CD14-positive monocyte (primary cell): ENCODE data around the gene ZC3H10. TPM values are rescaled to one million over a fixed set of nuclear protein-coding genes. Genes with fewer than 3 reads are reported as not detected.

ENCODE experiments used
- DNase-seq, 3 donors: peaks; one replicate each; pipeline ENCODE4 v3.0.0-alpha.2; 2011 to 2022
- H2AFZ ChIP-seq: 2 replicates; pipeline ENCODE4 v1.6.0; 2012; ENCODE audit warnings: mild to moderate bottlenecking, low read depth, low read length, inconsistent platforms; ENCODE audit not compliant: insufficient read depth, poor library complexity, severe bottlenecking
- H3K27ac ChIP-seq, 2 donors: 1 replicate in 1 of 2; 2 replicates in 1 of 2; pipeline ENCODE4 v1.5.1; 2012 to 2013; ENCODE audit warnings: low read length in 2 of 2, control low read depth in 1 of 2, inconsistent platforms in 1 of 2, low read depth in 1 of 2, mild to moderate bottlenecking in 1 of 2
- H3K27me3 ChIP-seq, 2 donors: one replicate each; pipeline versions ENCODE4 v1.6.0 to v1.6.1; 2011 to 2013; ENCODE audit warnings: low read length in 2 of 2; ENCODE audit not compliant: control insufficient read depth in 2 of 2, insufficient read depth in 2 of 2
- H3K36me3 ChIP-seq, 2 donors: replicated peaks in 1 of 2; 1 replicate in 1 of 2; 2 replicates in 1 of 2; pipeline versions ENCODE4 v1.5.1 to v1.6.1; 2012 to 2013; ENCODE audit warnings: low read length in 2 of 2, control low read depth in 1 of 2, inconsistent platforms in 1 of 2, mild to moderate bottlenecking in 1 of 2; ENCODE audit not compliant: insufficient read depth in 2 of 2, control insufficient read depth in 1 of 2
- H3K4me1 ChIP-seq, 2 donors: 1 replicate in 1 of 2; 2 replicates in 1 of 2; pipeline versions ENCODE4 v1.5.1 to v1.6.1; 2012 to 2013; ENCODE audit warnings: low read length in 2 of 2, control low read depth in 1 of 2, inconsistent platforms in 1 of 2, mild to moderate bottlenecking in 1 of 2, moderate library complexity in 1 of 2; ENCODE audit not compliant: insufficient read depth in 2 of 2, control insufficient read depth in 1 of 2
- H3K4me2 ChIP-seq: replicated peaks from 2 replicates; pipeline ENCODE3; 2012; ENCODE audit warnings: low read length, moderate library complexity, mild to moderate bottlenecking; ENCODE audit not compliant: poor library complexity, severe bottlenecking; ENCODE audit errors: extremely low read depth
- H3K4me3 ChIP-seq, 3 experiments: fragments of 200-600 bp in 1 of 3; sonication (generic) in 1 of 3; replicated peaks in 1 of 3; 1 replicate in 2 of 3; 2 replicates in 1 of 3; pipeline ENCODE4 v1.5.1; 2011 to 2013; ENCODE audit warnings: low read length in 3 of 3, mild to moderate bottlenecking in 3 of 3, control low read depth in 2 of 3, low read depth in 2 of 3, inconsistent platforms in 1 of 3, moderate library complexity in 1 of 3
- H3K79me2 ChIP-seq: 2 replicates; pipeline ENCODE4 v1.6.0; 2012; ENCODE audit warnings: mild to moderate bottlenecking, control low read depth, inconsistent platforms, low read length, moderate library complexity; ENCODE audit not compliant: insufficient read depth
- H3K9ac ChIP-seq: 2 replicates; pipeline ENCODE4 v1.6.0; 2017; ENCODE audit warnings: low read length, mild to moderate bottlenecking; ENCODE audit not compliant: insufficient read depth, poor library complexity, severe bottlenecking
- H3K9me3 ChIP-seq, 2 donors: replicated peaks in 1 of 2; 1 replicate in 1 of 2; 2 replicates in 1 of 2; pipeline versions ENCODE4 v1.5.1 to v1.6.1; 2012 to 2013; ENCODE audit warnings: low read length in 2 of 2, control low read depth in 1 of 2; ENCODE audit not compliant: control insufficient read depth in 1 of 2, insufficient read depth in 1 of 2
- H4K20me1 ChIP-seq: 2 replicates; pipeline ENCODE4 v1.6.0; 2012; ENCODE audit warnings: mild to moderate bottlenecking, low read length, control low read depth, moderate library complexity; ENCODE audit not compliant: insufficient read depth
- H3K27ac Mint-ChIP-seq, 7 donors: one replicate each; pipeline ENCODE4 v1.8.0; 2020; ENCODE audit warnings: mild to moderate bottlenecking in 7 of 7, mixed read lengths in 7 of 7, moderate library complexity in 6 of 7, inconsistent platforms in 2 of 7
- H3K27me3 Mint-ChIP-seq, 3 donors: one replicate each; pipeline ENCODE4 v1.8.0; 2021 to 2022; ENCODE audit warnings: low read depth in 3 of 3, mild to moderate bottlenecking in 3 of 3, mixed read lengths in 3 of 3, moderate library complexity in 3 of 3, inconsistent platforms in 1 of 3
- H3K36me3 Mint-ChIP-seq, 2 donors: one replicate each; pipeline ENCODE4 v1.8.0; 2020; ENCODE audit warnings: mixed read lengths in 2 of 2, inconsistent platforms in 1 of 2, mild to moderate bottlenecking in 1 of 2
- H3K4me1 Mint-ChIP-seq: one replicate; pipeline ENCODE4 v1.8.0; 2020; ENCODE audit warnings: mild to moderate bottlenecking, mixed read lengths
- H3K4me3 Mint-ChIP-seq, 2 donors: one replicate each; pipeline ENCODE4 v1.8.0; 2020; ENCODE audit warnings: mild to moderate bottlenecking in 2 of 2, mixed read lengths in 2 of 2, moderate library complexity in 1 of 2
- H3K9me3 Mint-ChIP-seq, 7 donors: one replicate each; pipeline ENCODE4 v1.8.0; 2020 to 2022; ENCODE audit warnings: mixed read lengths in 7 of 7, mild to moderate bottlenecking in 6 of 7, moderate library complexity in 6 of 7, inconsistent platforms in 2 of 7
- WGBS: methylation state at CpG from one replicate; pipeline ENCODE4 v1.1.5; 2013; ENCODE audit warnings: missing lambda C conversion rate; ENCODE audit not compliant: insufficient coverage; 5-methylcytosine and 5-hydroxymethylcytosine counted together
- intact Hi-C, 2 donors: fragments of 100-400 bp; cut with micrococcal nuclease; formaldehyde crosslinking; loops; one replicate each; pipeline versions ENCODE4 v1.15.0 to v1.15.1; 2023
- polyA plus RNA-seq, 3 donors: library from polyadenylated mRNA; depleted of rRNA in 1 of 3; unstranded in 2 of 3; stranded (reverse) in 1 of 3; fragments of 300-500 nt in 2 of 3; fragments of >200 nt in 1 of 3; fragmentation: Illumina TruSeq in 2 of 3; gene quantifications; 1 replicate in 2 of 3; 2 replicates in 1 of 3; pipeline ENCODE4 v1.2.3, GENCODE V29; 2012 to 2021
- TF ChIP-seq, protein P1 (sequence below): fragments of 200-600 bp; IDR thresholded peaks from one replicate; pipeline ENCODE4 v1.8.0; 2022; ENCODE audit warnings: antibody characterized with exemption, mild to moderate bottlenecking

ZC3H10 gene
- polyA plus RNA-seq, 3 donors: 1.7 to 3.1 (median 1.8) TPM

DNA sequence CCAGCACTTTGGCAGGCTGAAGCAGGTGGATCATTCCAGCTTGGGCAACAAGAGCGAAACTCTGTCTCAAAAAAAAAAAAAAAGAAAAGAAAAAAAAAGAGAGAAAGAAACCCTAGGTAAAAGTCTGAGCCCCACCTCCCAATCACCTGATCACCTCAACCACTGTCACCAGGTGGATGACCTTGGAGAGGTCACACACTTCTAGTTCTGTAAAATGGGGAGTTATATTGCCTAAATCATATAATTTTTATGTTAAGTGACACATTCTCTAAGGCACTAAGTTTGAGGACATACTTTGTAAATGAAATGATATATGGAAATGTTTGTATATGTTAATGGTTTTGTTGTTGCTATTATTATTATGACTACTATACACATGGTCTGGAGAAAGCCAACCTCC, 39.6 kb upstream of the ZC3H10 start:
- Mint-ChIP-seq H3K9me3 (peaks cover 0 to 5% (median 0%) of the 10 kb centered on the region in 7 donors), H3K36me3 (peaks cover 3 to 5% of the 10 kb centered on the region in 2 donors), H3K4me3 (peak overlapping the region; percentile 84 to 93), H3K27me3 (peaks cover 18 to 48% (median 41%) of the 10 kb centered on the region in 3 donors), H3K4me1 (peaks cover 19% of the 10 kb centered on the region), H3K27ac (no peak overlapping the region)
- peaks cover 6 to 30% of the 10 kb centered on the region in 2 donors for H3K27me3 ChIP-seq
- H3K4me1 ChIP-seq: peaks cover 20 to 21% of the 10 kb centered on the region in 2 donors
- H3K9ac ChIP-seq: no peak overlapping the region
- H3K4me2 ChIP-seq: peak overlapping the region; percentile 76
- no peaks in the 10 kb centered on the region for H4K20me1 ChIP-seq
- no peak overlapping the region for H3K4me3 ChIP-seq
- no peak overlapping the region for H3K27ac ChIP-seq
- TF ChIP-seq, protein P1, sequence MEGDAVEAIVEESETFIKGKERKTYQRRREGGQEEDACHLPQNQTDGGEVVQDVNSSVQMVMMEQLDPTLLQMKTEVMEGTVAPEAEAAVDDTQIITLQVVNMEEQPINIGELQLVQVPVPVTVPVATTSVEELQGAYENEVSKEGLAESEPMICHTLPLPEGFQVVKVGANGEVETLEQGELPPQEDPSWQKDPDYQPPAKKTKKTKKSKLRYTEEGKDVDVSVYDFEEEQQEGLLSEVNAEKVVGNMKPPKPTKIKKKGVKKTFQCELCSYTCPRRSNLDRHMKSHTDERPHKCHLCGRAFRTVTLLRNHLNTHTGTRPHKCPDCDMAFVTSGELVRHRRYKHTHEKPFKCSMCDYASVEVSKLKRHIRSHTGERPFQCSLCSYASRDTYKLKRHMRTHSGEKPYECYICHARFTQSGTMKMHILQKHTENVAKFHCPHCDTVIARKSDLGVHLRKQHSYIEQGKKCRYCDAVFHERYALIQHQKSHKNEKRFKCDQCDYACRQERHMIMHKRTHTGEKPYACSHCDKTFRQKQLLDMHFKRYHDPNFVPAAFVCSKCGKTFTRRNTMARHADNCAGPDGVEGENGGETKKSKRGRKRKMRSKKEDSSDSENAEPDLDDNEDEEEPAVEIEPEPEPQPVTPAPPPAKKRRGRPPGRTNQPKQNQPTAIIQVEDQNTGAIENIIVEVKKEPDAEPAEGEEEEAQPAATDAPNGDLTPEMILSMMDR: no peak
- no peak for DNase-seq
- H3K79me2 ChIP-seq: no peaks in the 10 kb centered on the region
- no peaks in the 10 kb centered on the region for H3K9me3 ChIP-seq
- WGBS: no CpG with 5 or more reads among the region's 1 CpG
- H2AFZ ChIP-seq: peak overlapping the region; percentile 84
- no peaks in the 10 kb centered on the region for H3K36me3 ChIP-seq
- intact Hi-C loops: no loop called here

DNA sequence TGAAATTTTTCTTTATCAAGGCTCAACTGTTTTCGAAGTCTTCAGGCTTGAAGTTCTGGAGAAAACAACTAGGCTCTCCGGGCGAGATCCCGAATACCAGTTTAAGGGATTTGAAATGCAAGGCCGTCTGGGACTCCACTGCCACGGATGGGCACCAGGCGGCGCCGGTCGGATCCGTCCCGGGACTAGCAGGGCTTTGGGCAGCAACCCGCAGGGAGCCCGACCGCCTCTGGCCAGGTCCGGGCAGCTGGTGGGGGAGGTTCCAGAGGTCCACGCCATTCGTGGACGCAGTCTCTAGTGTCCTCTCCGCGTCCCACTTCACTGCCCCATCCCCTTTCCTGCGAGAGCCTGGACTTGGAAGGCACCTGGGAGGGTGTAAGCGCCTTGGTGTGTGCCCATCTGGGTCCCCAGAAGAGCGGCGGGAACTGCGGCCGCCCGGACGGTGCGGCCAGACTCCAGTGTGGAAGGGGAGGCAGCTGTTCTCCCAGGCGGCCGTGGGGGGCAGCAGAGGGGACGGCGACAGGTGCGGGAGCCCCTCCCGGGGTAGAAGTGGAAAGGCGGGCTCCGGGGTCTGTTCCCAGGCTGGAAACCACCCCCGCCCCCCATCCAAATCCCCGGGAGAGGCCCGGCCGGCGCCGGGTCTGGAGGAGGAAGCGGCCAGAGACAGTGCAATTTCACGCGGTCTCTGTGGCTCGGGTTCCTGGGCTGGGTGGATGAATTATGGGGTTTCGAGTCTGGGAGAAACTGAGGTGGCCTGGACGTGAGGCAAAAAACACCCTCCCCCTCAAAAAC, 38.9 kb upstream of the ZC3H10 start:
- H3K4me3 ChIP-seq: peak overlapping the region; percentile 24 to 79 (median 47)
- TF ChIP-seq, protein P1: peak; percentile 83
- no peaks in the 10 kb centered on the region for H3K79me2 ChIP-seq
- 10% methylated on average over 21 of the region's 50 CpGs for WGBS
- peaks cover 6 to 36% of the 10 kb centered on the region in 2 donors for H3K27me3 ChIP-seq
- H2AFZ ChIP-seq: peak overlapping the region; percentile 84
- H3K9me3 ChIP-seq: no peaks in the 10 kb centered on the region
- peaks cover 22 to 55% (median 42%) of the 10 kb centered on the region in 3 donors for H3K27me3 Mint-ChIP-seq
- H3K36me3 ChIP-seq: no peaks in the 10 kb centered on the region
- H3K4me3 Mint-ChIP-seq: peak overlapping the region; percentile 84 to 93
- DNase-seq: peak; percentile 62 to 66 (median 63)
- H3K9ac ChIP-seq: peak overlapping the region; percentile 7
- peak overlapping the region in 2 of 7 donors; percentile 37 to 63 for H3K27ac Mint-ChIP-seq
- peaks cover 0 to 5% (median 0%) of the 10 kb centered on the region in 7 donors for H3K9me3 Mint-ChIP-seq
- H4K20me1 ChIP-seq: no peaks in the 10 kb centered on the region
- H3K4me1 ChIP-seq: peaks cover 20 to 21% of the 10 kb centered on the region in 2 donors
- intact Hi-C loops: no loop called here
- peaks cover 3 to 5% of the 10 kb centered on the region in 2 donors for H3K36me3 Mint-ChIP-seq
- peak overlapping the region; percentile 76 for H3K4me2 ChIP-seq
- peaks cover 19% of the 10 kb centered on the region for H3K4me1 Mint-ChIP-seq
- H3K27ac ChIP-seq: no peak overlapping the region
